GM23338 (cell line): Measurements from ENCODE around the gene SPDL1. TPM values are rescaled to one million over a fixed set of nuclear protein-coding genes. Genes with fewer than 3 reads are reported as not detected.

Experiments
- ATAC-seq: fragments of 200-7000 bp; cut with Tn5 transposase; 3 replicates; pipeline ENCODE4 v1.9.1; 2020
- DNase-seq: peaks from one replicate; pipeline ENCODE4 v3.0.0-alpha.2; 2015; ENCODE audit warnings: low spot score
- H2AFZ ChIP-seq: fragments of 200-600 bp; sonication (generic); 2 replicates; pipeline ENCODE4 v1.8.0; 2016; ENCODE audit warnings: antibody characterized with exemption, mild to moderate bottlenecking, moderate library complexity
- H3F3A ChIP-seq: fragments of 200-600 bp; sonication (generic); replicated peaks from 2 replicates; pipeline ENCODE4 v1.8.0; 2017; ENCODE audit warnings: antibody characterized with exemption, mixed run types, low read depth
- H3K27ac ChIP-seq: fragments of 200-600 bp; sonication (generic); 2 replicates; pipeline ENCODE4 v1.6.1; 2016; ENCODE audit warnings: low read depth
- H3K27me3 ChIP-seq: fragments of 200-600 bp; sonication (generic); 2 replicates; pipeline ENCODE4 v1.8.0; 2016; ENCODE audit warnings: mild to moderate bottlenecking, mixed run types, moderate library complexity; ENCODE audit not compliant: insufficient read depth
- H3K36me3 ChIP-seq: fragments of 200-600 bp; sonication (generic); 2 replicates; pipeline ENCODE4 v1.8.0; 2016; ENCODE audit warnings: mild to moderate bottlenecking; ENCODE audit not compliant: insufficient read depth
- H3K4me1 ChIP-seq: fragments of 200-600 bp; sonication (generic); 2 replicates; pipeline ENCODE4 v1.8.0; 2016; ENCODE audit warnings: mild to moderate bottlenecking, moderate library complexity; ENCODE audit not compliant: insufficient read depth
- H3K4me2 ChIP-seq: fragments of 200-600 bp; sonication (generic); 2 replicates; pipeline ENCODE4 v1.7.1; 2017; ENCODE audit warnings: mixed run types
- H3K4me3 ChIP-seq: fragments of 200-600 bp; sonication (generic); 2 replicates; pipeline ENCODE4 v1.6.1; 2016; ENCODE audit warnings: mixed run types
- H3K79me2 ChIP-seq: fragments of 200-600 bp; sonication (generic); replicated peaks from 2 replicates; pipeline ENCODE4 v1.8.0; 2017; ENCODE audit warnings: mild to moderate bottlenecking; ENCODE audit not compliant: insufficient read depth
- H3K9me2 ChIP-seq: fragments of 200-600 bp; sonication (generic); 2 replicates; pipeline ENCODE4 v1.8.0; 2017; ENCODE audit not compliant: insufficient read depth
- H4K20me1 ChIP-seq: fragments of 200-600 bp; sonication (generic); replicated peaks from 2 replicates; pipeline ENCODE4 v1.8.0; 2017; ENCODE audit warnings: mild to moderate bottlenecking; ENCODE audit not compliant: insufficient read depth
- H3K27ac Mint-ChIP-seq: 2 replicates; pipeline ENCODE4 v1.8.0; 2020; ENCODE audit warnings: inconsistent platforms, mild to moderate bottlenecking, moderate library complexity, mixed read lengths
- H3K27me3 Mint-ChIP-seq: 3 replicates; pipeline ENCODE4 v1.8.0; 2022; ENCODE audit warnings: low read depth, mild to moderate bottlenecking, moderate library complexity, mixed read lengths, inconsistent platforms; ENCODE audit not compliant: insufficient read depth, poor library complexity
- H3K36me3 Mint-ChIP-seq: 3 replicates; pipeline ENCODE4 v1.8.0; 2021; ENCODE audit warnings: low read depth, mild to moderate bottlenecking, inconsistent platforms, moderate library complexity, mixed read lengths
- H3K4me1 Mint-ChIP-seq: 3 replicates; pipeline ENCODE4 v1.8.0; 2020; ENCODE audit warnings: mild to moderate bottlenecking, inconsistent platforms, mixed read lengths
- H3K4me3 Mint-ChIP-seq: 3 replicates; pipeline ENCODE4 v1.8.0; 2021; ENCODE audit warnings: moderate library complexity, mild to moderate bottlenecking, inconsistent platforms, mixed read lengths
- H3K9me3 Mint-ChIP-seq: 3 replicates; pipeline ENCODE4 v1.8.0; 2020; ENCODE audit warnings: moderate library complexity, mild to moderate bottlenecking, inconsistent platforms, mixed read lengths
- CTCF ChIP-seq, 2 experiments: fragments of 200-600 bp in 1 of 2; sonication (generic) in 1 of 2; conservative IDR thresholded peaks; 2 replicates each; pipeline versions ENCODE4 v1.5.1 to v1.6.1; 2016 to 2017; ENCODE audit warnings: antibody characterized with exemption in 2 of 2, low read depth in 2 of 2, mild to moderate bottlenecking in 2 of 2, moderate library complexity in 1 of 2
- EZH2 ChIP-seq: fragments of 200-600 bp; sonication (generic); IDR thresholded peaks from one replicate; pipeline ENCODE4 v1.8.0; 2017; ENCODE audit warnings: antibody characterized with exemption, mild to moderate bottlenecking, low read depth; ENCODE audit not compliant: unreplicated experiment
- POLR2AphosphoS5 ChIP-seq: IDR thresholded peaks from 2 replicates; pipeline ENCODE4 v1.6.1; 2016; ENCODE audit warnings: antibody characterized with exemption, low read depth
- REST ChIP-seq: IDR thresholded peaks from one replicate; pipeline ENCODE4 v1.6.1; 2018; ENCODE audit warnings: antibody characterized with exemption; ENCODE audit not compliant: unreplicated experiment
- ZNF114 ChIP-seq: fragments of 250-450 bp; sonication (Bioruptor Pico); IDR thresholded peaks from 2 replicates; pipeline ENCODE4 v1.5.0; 2020; ENCODE audit warnings: mild to moderate bottlenecking, moderate library complexity
- ZNF331 ChIP-seq: fragments of 250-450 bp; sonication (Bioruptor Pico); IDR thresholded peaks from 2 replicates; pipeline ENCODE4 v1.5.0; 2020; ENCODE audit warnings: low read depth, mild to moderate bottlenecking, moderate library complexity
- ZNF462 ChIP-seq: fragments of 250-450 bp; sonication (Bioruptor Pico); IDR thresholded peaks from 2 replicates; pipeline ENCODE4 v1.5.0; 2020; ENCODE audit warnings: mild to moderate bottlenecking, moderate library complexity
- polyA plus RNA-seq: library from polyadenylated mRNA; unstranded; fragments of >200 nt; fragmentation: Nextera tagmentation; extraction: Ambion mirVana; gene quantifications from 2 replicates; pipeline ENCODE4 v1.2.1, GENCODE V29; 2016
- total RNA-seq: library from RNA; depleted of rRNA; stranded (reverse); fragments of >200 nt; shearing (Covaris generic); gene quantifications from 2 replicates; pipeline ENCODE4 v1.2.3, GENCODE V29; 2014

SPDL1 gene
- total and polyA plus RNA-seq, 2 experiments from 2014 or later: 76.9 to 79.6 TPM

GRCh38 chr5:169549453-169550100 lies 34.0 kb upstream of the SPDL1 start (continued):
- no peak for TF ChIP-seq ZNF462

GRCh38 chr5:169550227-169550626 lies 33.3 kb upstream of the SPDL1 start:
- H3K4me2 ChIP-seq: no peak overlapping the region
- H4K20me1 ChIP-seq: no peaks in the 10 kb centered on the region
- Mint-ChIP-seq H3K27me3 (peaks cover 4% of the 10 kb centered on the region), H3K4me1 (peaks cover 4% of the 10 kb centered on the region; the same call in 2 of the 3 replicates), H3K4me3 (no peak overlapping the region), H3K9me3 (no peaks in the 10 kb centered on the region), H3K36me3 (no peaks in the 10 kb centered on the region), H3K27ac (no peak overlapping the region)
- ATAC-seq (no peak), DNase-seq (no peak)
- H3F3A ChIP-seq: no peaks in the 10 kb centered on the region
- no peaks in the 10 kb centered on the region for H3K9me2 ChIP-seq
- no peak overlapping the region for H3K4me3 ChIP-seq
- no peak overlapping the region for H3K27ac ChIP-seq
- H3K36me3 ChIP-seq: no peaks in the 10 kb centered on the region
- H3K79me2 ChIP-seq: no peaks in the 10 kb centered on the region
- H3K4me1 ChIP-seq: no peaks in the 10 kb centered on the region
- no peak overlapping the region; the same call in 1 of the 2 replicates for H2AFZ ChIP-seq
- H3K27me3 ChIP-seq: no peaks in the 10 kb centered on the region
- no peak for TF ChIP-seq EZH2

- no peak for DNase-seq
- Histone ChIP-seq H3K27me3 (no peaks in the 10 kb centered on the region), H3K4me3 (no peak overlapping the region), H3K9me2 (no peaks in the 10 kb centered on the region), H3K36me3 (no peaks in the 10 kb centered on the region), H3K4me1 (no peaks in the 10 kb centered on the region), H3K4me2 (no peak overlapping the region), H3K27ac (no peak overlapping the region), H2AFZ (no peak overlapping the region), H4K20me1 (no peaks in the 10 kb centered on the region), H3F3A (no peaks in the 10 kb centered on the region), H3K79me2 (no peaks in the 10 kb centered on the region)
- Mint-ChIP-seq H3K27me3 (peaks cover 4% of the 10 kb centered on the region), H3K36me3 (no peaks in the 10 kb centered on the region), H3K27ac (no peak overlapping the region), H3K9me3 (peaks cover under 1% of the 10 kb centered on the region; the same call in 1 of the 3 replicates), H3K4me3 (no peak overlapping the region), H3K4me1 (peaks cover 4% of the 10 kb centered on the region; the same call in 2 of the 3 replicates)
- no peak for ATAC-seq
- TF ChIP-seq POLR2AphosphoS5: no peak
- TF ChIP-seq ZNF114 (CRISPR knock-in tag): no peak
- no peak for TF ChIP-seq CTCF (conservative IDR thresholded peaks at IDR 0.05; ENCODE audit: low read depth in 2 of 2)
- TF ChIP-seq ZNF331 (CRISPR knock-in tag): no peak
- no peak for TF ChIP-seq REST
- TF ChIP-seq EZH2: no peak
Measured at GRCh38 chr5:169551146-169551545, 32.4 kb upstream of the SPDL1 start.
